Amniotic stem cell (primary cell): ENCODE measurements around the gene CENPN.

Experiments used
- DNase-seq: peaks from one replicate; lab custom pipeline; 2025; lab: John Stamatoyannopoulos, UW

The CENPN gene

DNA sequence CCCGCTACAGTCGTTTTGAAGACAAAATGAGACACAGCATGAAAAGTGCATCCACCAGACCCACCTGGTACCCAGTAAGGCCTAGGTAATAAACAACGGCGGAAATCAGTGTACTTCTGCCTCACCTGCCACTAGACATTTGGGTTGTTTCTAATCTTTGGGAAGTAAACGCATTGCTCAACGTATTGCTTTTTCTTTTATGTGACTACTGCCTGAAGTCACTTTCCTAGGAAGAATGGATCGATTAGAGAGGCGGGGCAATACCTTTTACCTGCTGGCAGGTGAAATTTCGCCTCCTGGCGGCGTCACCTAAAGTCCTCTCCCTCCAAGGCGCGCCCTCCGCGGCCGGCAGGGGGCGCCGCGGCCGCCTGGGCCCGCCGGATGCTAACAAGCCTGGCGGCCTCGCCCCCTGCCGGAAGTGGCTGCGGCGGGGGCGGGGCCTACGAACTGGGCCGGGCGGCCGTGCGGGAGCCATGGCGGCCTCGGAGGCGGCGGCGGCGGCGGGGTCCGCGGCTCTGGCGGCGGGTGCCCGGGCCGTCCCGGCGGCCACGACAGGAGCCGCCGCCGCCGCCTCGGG lies 28.5 kb downstream of the CENPN start, which contains the start of gene ATMIN:
Gene ATMIN (plus strand): TSS at position 445 of the 577 bp plus-strand sequence. CDS start 29 bp downstream, at position 474.
- DNase-seq: peak; percentile 64

DNA sequence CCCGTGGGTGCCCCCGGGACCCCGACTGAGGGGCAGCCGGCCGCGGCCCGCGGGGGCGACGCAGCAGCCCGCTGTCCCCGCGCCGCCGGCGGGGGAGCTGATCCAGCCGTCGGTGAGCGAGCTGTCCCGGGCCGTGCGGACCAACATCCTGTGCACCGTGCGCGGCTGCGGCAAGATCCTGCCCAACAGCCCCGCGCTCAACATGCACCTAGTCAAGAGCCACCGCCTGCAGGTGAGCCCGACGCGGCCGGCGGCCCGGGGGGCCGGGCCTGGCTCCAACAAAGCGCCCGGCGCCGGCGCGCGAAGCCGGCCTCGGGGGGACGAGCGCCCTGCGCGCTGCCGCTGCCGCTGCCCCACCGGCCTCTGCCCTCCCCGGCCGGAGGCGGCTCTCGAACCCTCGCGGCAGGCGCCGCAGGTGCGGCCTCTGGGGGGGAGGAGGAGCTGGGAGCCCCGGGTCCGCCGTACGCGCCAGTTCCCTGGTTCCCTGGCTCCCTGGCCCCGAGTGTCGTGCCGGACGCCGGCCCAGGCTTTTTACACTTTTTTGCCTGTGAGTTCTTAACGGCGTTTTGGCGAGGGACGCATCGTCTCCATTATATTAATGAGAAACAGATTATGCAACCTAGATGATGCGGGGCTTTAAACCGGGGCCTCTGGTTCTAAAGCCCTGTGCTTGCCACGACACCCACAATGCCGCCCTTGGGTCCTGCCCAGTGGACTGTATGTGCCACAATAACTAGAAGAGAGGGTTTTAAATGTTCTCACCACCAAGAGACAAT lies 29.1 kb downstream of the CENPN start:
- no peak for DNase-seq

DNA sequence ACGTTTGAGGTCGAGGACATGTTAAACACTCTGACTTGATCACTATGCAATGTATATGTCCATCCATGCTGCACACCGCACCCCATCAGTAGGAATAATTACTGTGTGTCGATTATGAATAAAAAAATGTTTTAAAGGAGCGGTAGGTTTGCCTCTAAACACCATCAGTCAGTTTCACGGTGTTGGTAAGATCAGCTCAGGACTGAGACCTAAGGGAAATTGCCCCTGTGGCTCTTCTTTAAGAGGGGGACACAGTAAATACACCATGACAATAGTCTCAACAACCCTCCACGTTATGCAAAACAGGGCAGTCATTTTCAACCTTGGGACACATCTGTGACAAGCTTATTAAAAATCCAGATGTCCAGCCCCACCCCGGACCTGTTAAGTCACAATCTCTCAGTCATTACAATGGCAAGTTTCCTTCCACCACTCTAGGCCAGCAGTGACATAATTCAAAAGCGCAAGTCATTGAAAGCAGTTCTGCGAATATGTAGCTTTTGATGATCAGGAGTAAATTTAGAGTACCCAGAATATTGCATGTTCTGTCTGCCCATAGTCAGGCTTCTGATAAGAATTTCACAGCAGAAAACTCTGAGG lies 29.8 kb downstream of the CENPN start:
- no peak for DNase-seq

DNA sequence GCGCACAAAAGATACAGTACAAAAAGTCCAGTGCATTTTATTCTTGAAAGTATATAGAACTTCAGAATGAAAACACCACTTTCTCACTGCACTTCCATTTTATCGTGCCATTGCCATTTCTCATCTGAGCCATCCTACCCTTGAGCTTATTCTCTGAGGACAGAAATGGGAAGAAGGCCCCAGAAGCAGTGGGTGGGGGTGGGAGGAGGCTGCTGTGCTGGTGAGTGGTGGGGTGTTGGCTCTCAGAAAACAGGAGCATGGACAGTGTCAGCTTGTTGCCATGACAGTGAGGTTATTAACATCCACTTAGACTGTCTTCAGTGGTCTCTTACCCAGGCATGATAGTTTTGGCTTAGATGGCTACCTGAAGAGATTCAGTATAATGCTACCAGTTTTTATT lies 33.1 kb downstream of the CENPN start:
- DNase-seq: no peak

DNA sequence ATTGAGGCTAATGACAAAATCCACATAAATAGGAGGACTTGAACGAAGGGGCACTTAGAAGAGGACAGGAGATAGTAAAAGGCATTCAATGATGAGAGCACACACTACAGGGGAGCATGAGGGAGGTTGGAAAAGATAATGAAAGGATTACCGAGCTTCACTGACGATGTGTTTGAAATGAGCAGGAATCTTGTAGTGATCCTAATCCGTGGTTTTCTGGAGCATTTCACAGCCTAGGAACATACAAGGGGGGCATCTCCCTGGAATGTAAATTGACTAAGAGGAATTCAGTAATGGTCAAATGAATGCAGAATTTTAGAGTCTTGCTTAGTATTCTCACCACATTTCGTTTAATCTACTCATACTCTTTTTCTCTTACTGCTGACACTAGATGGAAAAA lies 33.8 kb downstream of the CENPN start:
- no peak for DNase-seq

DNA sequence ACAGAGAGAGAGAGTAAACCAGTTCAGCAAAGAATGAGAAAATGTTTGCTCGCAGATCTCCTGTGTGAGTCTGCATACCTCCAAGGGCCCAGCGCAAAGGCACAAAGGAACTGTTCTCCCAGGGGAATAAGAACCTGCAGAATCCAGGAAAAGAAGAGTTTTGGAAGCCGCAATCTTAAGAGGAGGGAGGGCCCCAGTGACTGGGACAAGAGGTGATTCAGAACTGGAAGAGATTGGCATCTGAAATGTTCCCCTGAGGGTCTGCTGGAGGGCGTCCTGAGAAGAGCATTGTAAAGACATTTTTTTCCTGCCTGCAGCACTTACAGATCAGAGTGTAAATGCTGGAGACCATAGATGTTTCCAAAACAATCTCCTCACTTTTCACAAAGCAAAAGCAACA lies 34.7 kb downstream of the CENPN start:
- DNase-seq: no peak

DNA sequence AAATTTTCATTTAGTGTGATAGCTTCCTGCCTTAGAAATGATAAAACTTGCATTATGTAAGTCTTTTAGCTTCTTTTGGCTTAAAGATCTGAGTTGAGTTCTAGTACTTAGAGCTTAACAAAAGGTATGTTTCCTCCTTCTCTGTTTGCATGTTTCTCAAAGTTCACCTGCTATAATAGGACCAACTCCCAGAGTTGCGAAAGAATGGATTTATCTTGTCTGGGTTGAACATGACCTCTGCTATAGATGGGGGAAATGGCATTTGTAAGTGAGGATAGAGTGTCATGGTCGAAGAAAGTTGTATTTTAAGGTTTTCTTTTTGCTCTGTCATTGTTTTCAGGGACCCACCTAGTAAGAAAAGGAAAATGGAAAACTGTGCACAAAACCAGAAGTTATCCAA lies 35.8 kb downstream of the CENPN start:
- no peak for DNase-seq

DNA sequence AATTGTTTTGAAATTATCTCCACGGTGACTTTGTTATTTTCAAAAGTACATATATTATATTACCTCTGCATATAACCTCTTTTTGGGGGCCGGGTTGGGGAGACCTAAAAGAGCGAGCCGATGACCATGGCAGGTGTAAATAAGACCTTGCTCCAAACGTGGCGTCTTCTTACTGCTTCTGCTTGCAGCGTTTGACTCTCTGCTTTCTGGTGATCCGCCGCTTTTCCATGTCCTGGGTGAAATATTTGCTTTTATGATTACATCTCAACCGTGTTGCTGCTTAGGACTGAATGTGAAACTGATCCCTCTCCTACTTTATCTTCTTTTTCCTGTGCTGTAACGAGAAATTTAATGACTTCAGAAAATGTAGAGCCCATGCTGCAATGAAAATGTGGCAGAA lies 46.7 kb downstream of the CENPN start:
- DNase-seq: no peak

DNA sequence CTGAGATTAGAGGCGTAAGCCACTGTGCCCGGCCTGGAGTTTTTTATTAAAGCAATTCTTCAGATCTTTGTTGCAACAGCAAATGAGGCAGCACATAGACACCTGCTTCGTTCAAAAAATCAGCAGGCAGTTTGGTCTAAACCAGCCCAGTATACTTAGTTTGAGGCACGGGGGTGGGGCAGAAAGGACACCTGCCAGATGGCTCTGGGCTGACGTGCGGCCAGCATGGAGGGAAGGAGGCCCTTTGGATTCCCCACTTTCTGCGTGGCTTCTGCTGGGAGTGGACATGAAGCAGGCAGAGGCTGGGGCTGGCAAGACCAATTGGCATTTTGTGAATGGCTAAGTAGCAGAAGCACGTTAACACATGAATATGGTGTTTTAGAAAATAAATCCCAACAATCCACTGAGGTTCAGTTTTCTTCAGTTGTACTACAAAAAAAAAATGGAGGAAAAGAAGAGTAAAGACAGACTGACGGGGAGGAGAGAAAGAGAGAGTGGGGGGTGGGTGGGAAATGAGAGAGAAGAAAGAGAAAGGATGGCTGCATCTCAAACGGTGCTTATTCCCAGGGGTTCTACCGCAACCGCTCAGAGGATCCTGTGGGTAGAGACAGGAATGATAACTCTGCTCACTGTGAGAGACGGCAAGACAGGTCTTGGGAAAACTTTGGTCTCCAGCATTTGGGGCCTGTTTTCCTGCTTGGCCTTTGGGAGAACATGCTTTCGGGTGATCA lies 53.7 kb downstream of the CENPN start:
- no peak for DNase-seq

DNA sequence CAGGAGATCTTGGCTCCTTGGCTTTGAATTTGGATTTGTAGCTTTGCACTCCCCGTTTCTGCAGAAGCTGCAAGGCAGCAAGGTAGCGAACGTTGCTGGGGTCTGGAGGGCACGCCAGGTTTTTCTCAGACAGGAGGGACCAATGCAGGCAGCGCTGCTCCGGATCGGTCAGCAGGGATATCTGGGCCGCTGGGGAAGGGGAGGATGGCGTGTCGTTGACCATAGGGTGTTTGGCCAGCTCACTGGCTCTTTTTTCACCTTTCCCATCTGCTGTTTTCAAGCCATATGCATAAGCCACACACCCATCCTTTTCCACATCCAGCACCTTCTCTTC lies 54.3 kb downstream of the CENPN start:
- no peak for DNase-seq

DNA sequence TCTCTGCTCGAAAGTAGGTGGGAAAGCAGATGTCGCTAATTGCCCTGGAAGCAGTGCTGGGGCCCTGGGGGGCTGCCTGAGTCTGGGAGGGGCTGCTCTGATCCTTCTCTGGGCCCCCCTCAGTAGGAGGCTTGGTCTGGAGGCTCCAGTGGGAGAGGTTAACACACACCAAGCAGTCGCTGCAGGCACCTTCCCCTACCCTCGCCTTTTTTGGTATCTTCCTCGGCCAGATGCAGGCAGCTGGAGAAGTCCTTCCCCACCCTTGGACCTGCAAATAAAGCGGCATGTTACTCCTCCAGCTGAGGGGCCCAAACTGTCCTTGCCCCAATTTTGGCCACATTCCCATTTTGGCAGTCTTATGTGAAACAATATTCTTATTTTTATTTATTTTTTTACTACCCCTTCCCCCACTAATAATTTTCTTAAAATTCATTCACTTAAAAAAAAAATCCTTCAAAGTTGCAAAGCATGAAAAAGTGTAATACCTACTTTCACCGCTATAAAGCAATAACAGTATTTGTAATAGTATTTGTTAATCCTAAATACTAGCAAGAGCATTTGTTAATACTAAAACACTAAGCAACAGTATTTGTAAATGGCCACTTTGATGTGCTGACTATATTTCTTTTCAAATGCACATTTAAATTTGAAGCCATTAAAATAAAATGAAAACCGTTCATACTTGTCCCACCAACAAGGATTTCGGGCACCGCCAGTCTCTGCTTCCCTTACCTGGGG lies 55.0 kb downstream of the CENPN start:
- no peak for DNase-seq

DNA sequence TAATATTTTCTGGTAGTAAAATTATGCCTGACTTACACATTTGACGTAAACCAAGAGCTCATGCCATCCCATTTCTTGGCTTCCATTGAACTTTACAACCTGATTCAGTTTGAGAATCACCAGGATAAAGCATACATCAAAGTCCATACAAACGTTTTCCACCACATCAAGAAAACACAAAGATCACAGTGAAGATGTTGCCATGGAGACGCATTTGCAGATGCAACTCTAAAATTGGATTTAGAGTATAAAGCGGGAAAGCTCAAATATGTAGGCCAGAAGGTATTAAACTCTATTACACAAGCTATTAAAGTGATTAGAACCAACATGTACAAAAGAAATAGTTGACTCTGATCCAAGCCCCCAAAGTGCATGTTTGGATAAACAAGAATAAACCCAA lies 59.7 kb downstream of the CENPN start:
- DNase-seq: no peak

DNA sequence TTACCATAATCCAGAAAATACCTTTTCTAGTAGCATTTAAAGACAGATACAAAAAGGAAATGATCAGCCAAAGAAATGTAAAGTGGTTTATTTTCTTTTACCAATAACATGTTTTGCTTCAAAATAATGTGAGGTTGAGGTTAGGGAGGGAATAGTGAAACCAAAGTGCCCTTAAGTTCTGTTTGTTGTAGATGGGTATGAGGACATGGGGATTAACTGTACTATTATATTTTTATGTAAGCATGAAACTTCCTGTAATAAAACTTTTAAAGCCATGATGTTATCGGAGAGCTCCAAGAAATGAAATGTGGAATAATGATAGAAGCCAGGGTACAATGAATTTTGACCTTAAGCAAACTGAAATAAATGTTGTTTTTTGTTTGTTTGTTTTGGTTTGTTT lies 60.2 kb downstream of the CENPN start:
- DNase-seq: no peak

DNA sequence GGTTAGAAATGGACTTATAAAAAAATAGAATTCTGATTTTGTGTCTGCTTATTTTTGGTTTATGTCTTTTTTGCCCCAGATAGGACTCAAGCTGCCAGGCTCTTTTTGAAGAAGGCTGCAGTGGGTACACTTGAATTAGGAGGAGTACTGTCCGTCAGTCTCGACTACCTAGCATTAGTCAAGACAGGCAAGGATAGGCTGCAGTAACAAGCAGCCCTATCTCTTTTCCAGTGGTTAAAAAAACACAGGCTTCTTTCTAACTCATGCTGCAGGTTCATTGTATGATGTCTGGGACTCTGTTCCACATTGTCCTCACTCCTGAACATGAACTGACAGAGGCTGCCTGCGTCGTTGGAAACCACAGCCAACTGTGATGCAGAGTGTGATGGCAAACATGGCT lies 62.0 kb downstream of the CENPN start:
- no peak for DNase-seq

DNA sequence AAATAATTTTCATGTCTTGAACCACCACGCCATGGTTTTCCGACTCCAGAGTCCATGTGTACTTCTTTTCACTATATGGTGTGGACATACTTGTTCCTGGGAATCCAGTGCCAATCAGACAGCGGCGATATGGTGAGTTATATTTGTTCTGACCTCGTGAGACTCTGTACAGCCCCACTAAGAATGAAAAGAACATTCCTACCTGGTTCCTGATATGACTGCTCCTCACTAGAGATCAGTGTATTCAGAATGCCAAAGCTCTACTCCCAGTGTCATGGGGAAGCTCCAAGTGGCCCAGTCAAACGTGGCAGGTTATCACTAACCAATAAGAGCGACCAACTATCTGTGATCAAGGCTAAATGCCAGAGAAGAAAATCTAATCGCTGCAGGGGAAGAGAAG lies 64.0 kb downstream of the CENPN start:
- no peak for DNase-seq

DNA sequence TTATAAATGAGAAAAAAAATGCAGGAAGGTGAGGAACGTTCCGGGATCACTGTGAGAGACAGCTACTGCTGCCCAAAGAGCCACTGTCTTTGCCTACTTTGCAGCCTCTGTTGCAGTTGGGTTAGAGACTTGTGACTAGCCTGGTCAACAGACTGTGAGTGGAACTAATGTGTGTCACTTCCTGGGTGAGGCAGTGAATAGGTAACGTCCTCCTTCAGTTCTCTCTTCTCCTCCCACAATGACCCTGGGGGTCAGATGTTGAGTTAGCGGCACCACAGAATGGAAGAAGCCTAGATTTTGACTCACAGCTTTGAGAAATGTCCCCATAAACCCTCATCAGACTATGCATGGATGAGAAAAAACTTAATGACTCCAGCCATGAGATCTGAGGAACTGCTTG lies 64.8 kb downstream of the CENPN start:
- no peak for DNase-seq

DNA sequence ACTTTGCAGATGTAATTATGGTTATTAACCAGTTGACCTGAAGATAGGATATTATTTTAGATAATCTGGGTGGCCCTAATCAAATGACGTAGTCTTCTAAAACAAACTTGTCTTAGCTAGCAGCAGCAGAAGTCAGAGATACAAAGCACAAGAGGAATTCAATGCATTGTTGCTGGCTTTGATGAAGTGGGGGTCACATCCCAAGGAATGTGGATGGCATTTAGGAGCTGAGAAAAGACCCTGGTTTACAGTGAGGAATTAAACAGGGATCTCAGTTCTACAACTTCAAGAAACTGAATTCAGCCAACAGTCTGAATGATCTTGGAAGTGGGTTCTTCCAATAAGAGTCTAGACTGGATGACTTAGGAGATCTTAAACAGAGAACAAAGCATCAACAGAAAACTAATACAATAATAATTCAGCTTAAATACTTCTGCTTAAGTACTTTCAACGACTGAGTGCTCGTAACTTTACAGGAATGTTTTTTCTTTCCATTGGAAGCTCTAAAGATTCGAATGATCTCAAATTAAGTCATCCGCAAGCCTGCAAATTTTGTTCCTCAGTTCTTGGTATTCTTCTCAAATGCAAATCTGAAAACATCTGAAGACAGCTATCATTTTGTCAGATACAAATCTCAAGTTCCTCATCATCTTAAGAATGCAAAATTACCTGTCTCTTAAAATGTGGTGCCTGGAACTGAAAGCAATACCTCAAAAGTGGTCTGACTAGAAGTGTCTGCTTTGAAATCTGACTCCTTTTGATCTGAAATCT lies 66.7 kb downstream of the CENPN start:
- no peak for DNase-seq

DNA sequence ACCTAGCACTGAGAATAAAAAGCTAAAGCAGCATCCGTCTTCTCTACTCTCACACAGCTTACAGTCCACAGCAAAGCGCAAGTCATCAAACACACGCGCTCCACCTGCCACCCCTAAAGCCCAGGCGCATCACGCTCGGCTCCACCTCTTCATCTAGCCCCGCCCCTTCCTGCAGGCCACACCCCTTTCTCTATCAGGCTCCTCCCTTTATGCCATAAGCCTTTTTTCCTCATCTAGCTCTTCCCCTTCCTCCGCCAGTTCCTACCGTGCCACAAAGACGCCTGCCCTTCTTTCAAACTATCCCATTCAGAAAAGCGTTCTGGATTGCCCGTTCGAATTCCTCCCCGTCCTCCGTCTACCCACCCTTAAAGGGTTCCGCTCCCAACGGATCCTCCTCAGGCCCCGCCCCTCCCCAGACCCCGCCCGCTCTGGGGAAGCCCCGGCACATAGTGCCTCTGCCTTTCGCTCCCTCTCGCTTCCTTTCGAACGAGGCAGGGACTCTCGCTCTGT lies 69.6 kb downstream of the CENPN start:
- peak; percentile 71 for DNase-seq

DNA sequence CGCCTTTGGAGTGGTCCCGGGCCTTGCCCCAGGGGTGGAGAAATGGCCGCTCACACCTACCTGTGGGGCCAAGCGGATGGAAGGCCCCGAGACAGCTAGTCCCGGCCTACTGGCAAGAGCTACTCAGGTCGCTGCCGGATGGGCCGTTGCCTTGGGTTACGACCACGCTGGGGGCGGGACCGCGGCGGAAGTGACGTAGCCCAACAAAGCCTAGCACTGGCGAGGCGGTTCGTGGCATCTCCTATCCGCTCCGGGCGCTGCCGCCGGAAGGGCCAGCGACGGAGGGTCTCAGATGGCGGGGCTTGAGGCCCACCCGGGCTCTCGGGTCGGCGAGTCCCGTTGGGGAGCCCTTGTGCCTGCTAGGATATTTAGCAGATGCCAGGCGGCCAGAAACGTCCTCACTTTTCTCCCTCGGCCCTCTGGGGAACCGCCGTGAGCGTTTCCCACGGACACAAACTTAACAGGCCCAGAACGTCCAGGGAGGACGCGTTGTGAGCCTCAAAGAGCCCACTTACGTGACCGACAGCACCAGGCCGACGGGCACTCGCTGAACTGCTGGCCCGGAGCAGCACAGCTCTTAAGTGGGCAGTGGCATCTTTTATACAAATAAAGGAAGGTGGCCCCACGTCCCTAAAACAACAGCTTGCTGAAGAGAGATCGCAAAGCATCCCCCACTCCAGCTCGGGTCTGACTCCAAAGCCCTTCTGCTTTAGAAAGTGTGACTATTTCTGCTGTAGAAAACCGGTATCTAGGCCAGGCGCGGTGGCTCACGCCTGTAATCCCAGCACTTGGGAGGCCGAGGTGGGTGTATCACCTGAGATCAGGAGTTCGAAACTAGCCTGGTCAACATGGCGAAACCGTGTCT lies 70.3 kb downstream of the CENPN start, which contains the start of gene C16orf46:
Gene C16orf46 (minus strand): TSS at position 163 of the 865 bp plus-strand sequence. CDS start 13,283 bp downstream, outside the sequence.
- peak; percentile 86 for DNase-seq

DNA sequence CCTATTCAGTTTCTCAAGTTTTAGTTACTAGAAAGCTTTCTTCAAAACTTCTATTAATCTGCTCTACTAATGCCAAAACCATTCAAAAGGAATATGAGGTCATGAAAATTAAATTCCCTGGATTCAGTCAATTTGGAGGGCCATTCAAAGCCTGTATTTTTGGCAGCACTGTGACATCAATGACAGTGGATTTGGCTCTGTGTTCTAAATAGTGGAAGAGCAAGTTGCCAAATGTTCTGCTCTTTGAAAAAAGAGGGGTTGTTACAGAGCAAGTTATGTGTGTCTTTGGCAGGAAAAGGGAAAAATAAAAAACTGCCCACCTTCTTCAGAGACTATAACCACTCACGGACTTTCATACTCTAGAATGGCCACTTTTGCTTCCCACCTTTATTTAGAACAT lies 73.2 kb downstream of the CENPN start:
- DNase-seq: no peak
